Stimulated activated naive B cell treated with anti-CD40 and anti-IgM and Interleukin-4, amounts not matched to agents 10 μg/mL and 1 μg/mL and 100 μg/mL, for 72 hours (primary cell): ENCODE results near the gene ITCH.
"Not testable (repeated sequence)": the region's sequence is repeated elsewhere in the genome, so short reads cannot be mapped to it uniquely, and the experiment has no call there.

ENCODE experiments used
- ATAC-seq, 2 donors: fragments of 150-1000 bp; cut with Tn5 transposase; replicated peaks; 2 replicates each; pipeline ENCODE4 v1.10.0; 2021; ENCODE audit warnings: moderate library complexity in 1 of 2
- DNase-seq: peaks from one replicate; pipeline ENCODE4 v3.0.0; 2021
- H3K27ac Mint-ChIP-seq: one replicate; pipeline ENCODE4 v1.8.0; 2022; ENCODE audit warnings: mild to moderate bottlenecking, mixed read lengths
- H3K27me3 Mint-ChIP-seq, 2 donors: one replicate each; pipeline ENCODE4 v1.8.0; 2022; ENCODE audit warnings: mixed read lengths in 2 of 2
- H3K36me3 Mint-ChIP-seq, 2 donors: one replicate each; pipeline ENCODE4 v1.8.0; 2022; ENCODE audit warnings: mixed read lengths in 2 of 2, mild to moderate bottlenecking in 1 of 2
- H3K4me1 Mint-ChIP-seq, 2 donors: one replicate each; pipeline ENCODE4 v1.8.0; 2022; ENCODE audit warnings: mixed read lengths in 2 of 2, mild to moderate bottlenecking in 1 of 2
- H3K4me3 Mint-ChIP-seq, 2 donors: one replicate each; pipeline ENCODE4 v1.8.0; 2022; ENCODE audit warnings: mild to moderate bottlenecking in 2 of 2, mixed read lengths in 2 of 2, moderate library complexity in 1 of 2
- H3K9me3 Mint-ChIP-seq, 2 donors: one replicate each; pipeline ENCODE4 v1.8.0; 2022; ENCODE audit warnings: mixed read lengths in 2 of 2, mild to moderate bottlenecking in 1 of 2

Gene ITCH

DNA sequence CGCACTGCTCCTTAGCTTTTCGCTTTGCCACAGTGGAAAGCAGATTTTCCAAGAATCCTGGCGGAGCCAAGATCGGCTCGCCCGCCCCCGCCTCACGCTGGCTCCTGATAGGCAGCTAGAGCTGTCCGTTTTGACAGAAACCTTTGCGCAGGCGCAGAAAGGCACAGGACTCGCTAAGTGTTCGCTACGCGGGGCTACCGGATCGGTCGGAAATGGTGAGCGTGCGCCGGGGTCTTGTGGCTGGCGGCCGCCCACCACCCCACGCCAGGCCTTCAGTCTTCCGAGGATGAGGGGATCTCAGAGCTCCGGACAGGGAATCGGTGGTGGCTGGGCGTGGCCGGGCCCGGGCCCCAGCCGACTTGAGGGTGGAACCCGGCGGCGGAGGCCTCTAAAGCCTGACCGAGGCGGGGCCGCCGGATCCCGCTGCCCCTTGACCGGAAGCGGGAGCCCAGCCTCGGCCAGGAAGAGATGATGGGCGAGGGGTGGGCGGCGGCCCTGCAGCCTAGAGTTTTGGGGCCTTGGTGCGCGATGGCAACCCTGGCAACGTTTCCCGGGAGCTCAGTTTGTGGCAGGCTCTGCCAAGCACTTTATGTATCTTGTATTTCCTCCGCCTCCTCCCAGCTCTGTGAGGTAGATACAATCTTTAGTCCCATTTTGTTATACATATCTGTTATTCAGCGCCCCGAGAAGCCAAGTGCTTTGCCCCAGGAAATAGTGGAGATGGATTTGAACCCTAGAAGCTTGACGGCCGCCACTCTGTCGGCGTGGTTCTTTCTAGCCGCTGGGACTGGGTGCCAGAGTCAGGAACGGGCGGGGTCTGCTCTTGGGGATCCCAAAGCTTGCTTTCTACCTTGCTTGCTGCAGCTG is 153.4 kb downstream of the ITCH start, which contains the start of gene DYNLRB1:
Gene DYNLRB1, plus strand, starts transcription at position 176 of the 867 bp plus-strand sequence. Its CDS starts 37 bp downstream, at position 213.
- Mint-ChIP-seq H3K9me3 (no peaks in the 10 kb centered on the region), H3K4me1 (peaks cover 26 to 50% of the 10 kb centered on the region in 2 donors), H3K27me3 (no peaks in the 10 kb centered on the region), H3K36me3 (peaks cover 13% of the 10 kb centered on the region in 2 donors), H3K4me3 (peak within 1 kb of the TSS; percentile 95 to 99), H3K27ac (peak within 1 kb of the TSS; percentile 99)
- peak; percentile 87 to 91 for ATAC-seq
- DNase-seq = peak; percentile 90

GRCh38 chr20:34517114-34517505 is 154.0 kb downstream of the ITCH start:
- peaks cover 15 to 16% of the 10 kb centered on the region in 2 donors for H3K36me3 Mint-ChIP-seq
- peaks cover 30 to 55% of the 10 kb centered on the region in 2 donors for H3K4me1 Mint-ChIP-seq
- no peaks in the 10 kb centered on the region for H3K27me3 Mint-ChIP-seq
- peak overlapping the region; percentile 99 for H3K27ac Mint-ChIP-seq
- H3K9me3 Mint-ChIP-seq = no peaks in the 10 kb centered on the region
- DNase-seq (no peak), ATAC-seq (no peak)
- peak overlapping the region; percentile 95 to 99 for H3K4me3 Mint-ChIP-seq

DNA sequence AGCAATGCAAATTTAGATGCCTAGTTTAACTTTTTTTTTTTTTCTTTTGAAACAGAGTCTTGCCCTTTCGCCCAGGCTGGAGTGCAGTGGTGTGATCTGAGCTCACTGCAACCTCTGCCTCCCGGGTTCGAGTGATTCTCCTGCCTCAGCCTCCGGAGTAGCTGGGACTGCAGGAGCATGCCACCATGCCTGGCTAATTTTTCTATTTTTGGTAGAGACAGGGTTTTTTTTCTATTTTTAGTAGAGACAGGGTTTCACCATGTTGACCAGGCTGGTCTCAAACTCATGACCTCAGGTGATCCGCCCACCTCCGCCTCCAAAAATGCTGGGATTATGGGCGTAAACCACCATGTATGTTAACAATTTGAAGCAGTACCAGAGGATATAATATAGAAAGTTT is 155.8 kb downstream of the ITCH start:
- Mint-ChIP-seq H3K36me3 (peaks cover 11 to 20% of the 10 kb centered on the region in 2 donors), H3K4me1 (peaks cover 31 to 69% of the 10 kb centered on the region in 2 donors)
- H3K9me3 Mint-ChIP-seq, H3K4me3 Mint-ChIP-seq, H3K27ac Mint-ChIP-seq, DNase-seq, H3K27me3 Mint-ChIP-seq, ATAC-seq: not testable (repeated sequence)

GRCh38 chr20:34519841-34520240 is 156.8 kb downstream of the ITCH start:
- H3K4me1 Mint-ChIP-seq = peaks cover 25 to 59% of the 10 kb centered on the region in 2 donors
- not testable (repeated sequence) for H3K4me3 Mint-ChIP-seq, H3K9me3 Mint-ChIP-seq, ATAC-seq, DNase-seq, H3K27ac Mint-ChIP-seq, H3K27me3 Mint-ChIP-seq
- peaks cover 11 to 19% of the 10 kb centered on the region in 2 donors for H3K36me3 Mint-ChIP-seq

- DNase-seq = no peak
- peak; percentile 69 to 75 for ATAC-seq
- Mint-ChIP-seq H3K27me3 (no peaks in the 10 kb centered on the region), H3K4me1 (peaks cover 21 to 50% of the 10 kb centered on the region in 2 donors), H3K9me3 (no peaks in the 10 kb centered on the region), H3K27ac (no peak overlapping the region), H3K4me3 (no peak overlapping the region), H3K36me3 (peaks cover 22 to 32% of the 10 kb centered on the region in 2 donors)
Observed at GRCh38 chr20:34522969-34523871, 160.1 kb downstream of the ITCH start.

GRCh38 chr20:34524426-34524825 is 161.4 kb downstream of the ITCH start:
- Mint-ChIP-seq H3K9me3 (no peaks in the 10 kb centered on the region), H3K4me1 (peaks cover 17 to 42% of the 10 kb centered on the region in 2 donors), H3K4me3 (no peak overlapping the region), H3K36me3 (peaks cover 28 to 36% of the 10 kb centered on the region in 2 donors), H3K27ac (no peak overlapping the region), H3K27me3 (no peaks in the 10 kb centered on the region)
- DNase-seq (no peak), ATAC-seq (no peak)

GRCh38 chr20:34525342-34525708 is 162.3 kb downstream of the ITCH start:
- Mint-ChIP-seq H3K4me3 (no peak overlapping the region), H3K27ac (no peak overlapping the region), H3K36me3 (peaks cover 28 to 36% of the 10 kb centered on the region in 2 donors), H3K27me3 (no peaks in the 10 kb centered on the region), H3K4me1 (peaks cover 17 to 38% of the 10 kb centered on the region in 2 donors), H3K9me3 (no peaks in the 10 kb centered on the region)
- ATAC-seq (no peak), DNase-seq (no peak)

GRCh38 chr20:34525709-34526416 is 162.8 kb downstream of the ITCH start:
- H3K4me1 Mint-ChIP-seq = peaks cover 18 to 38% of the 10 kb centered on the region in 2 donors
- no peak overlapping the region for H3K4me3 Mint-ChIP-seq
- peaks cover 28 to 39% of the 10 kb centered on the region in 2 donors for H3K36me3 Mint-ChIP-seq
- no peak overlapping the region for H3K27ac Mint-ChIP-seq
- no peaks in the 10 kb centered on the region for H3K9me3 Mint-ChIP-seq
- H3K27me3 Mint-ChIP-seq = no peaks in the 10 kb centered on the region
- no peak for DNase-seq
- no peak for ATAC-seq

- DNase-seq (no peak), ATAC-seq (no peak)
- Mint-ChIP-seq H3K4me3 (no peak overlapping the region), H3K9me3 (no peaks in the 10 kb centered on the region), H3K27me3 (no peaks in the 10 kb centered on the region), H3K36me3 (peaks cover 28 to 43% of the 10 kb centered on the region in 2 donors), H3K4me1 (peaks cover 19 to 34% of the 10 kb centered on the region in 2 donors), H3K27ac (no peak overlapping the region)
Observed at GRCh38 chr20:34526466-34526865, 163.4 kb downstream of the ITCH start.

DNA sequence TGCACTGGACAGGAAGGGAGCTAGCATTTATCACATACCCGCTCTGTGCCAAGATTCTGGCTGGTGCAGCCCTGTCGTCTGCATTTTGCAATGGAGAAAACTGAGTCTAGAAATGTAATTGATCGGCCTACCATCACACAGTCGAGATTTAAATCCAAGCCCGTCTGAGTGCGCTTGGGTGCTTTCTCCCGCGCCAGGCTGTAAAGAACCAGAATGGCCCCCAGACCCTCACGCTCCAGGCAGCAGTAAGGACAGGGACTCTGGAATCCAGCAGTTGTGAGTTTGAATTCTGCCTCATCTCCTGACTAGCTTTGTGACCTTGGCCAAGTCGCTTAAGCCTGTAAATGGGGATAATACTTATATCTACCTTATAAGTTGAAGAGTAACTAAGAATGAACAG is 163.9 kb downstream of the ITCH start:
- DNase-seq (no peak), ATAC-seq (no peak)
- H3K27me3 Mint-ChIP-seq = no peaks in the 10 kb centered on the region
- H3K9me3 Mint-ChIP-seq = no peaks in the 10 kb centered on the region
- H3K27ac Mint-ChIP-seq = no peak overlapping the region
- peaks cover 16 to 30% of the 10 kb centered on the region in 2 donors for H3K4me1 Mint-ChIP-seq
- H3K36me3 Mint-ChIP-seq = peaks cover 25 to 44% of the 10 kb centered on the region in 2 donors
- H3K4me3 Mint-ChIP-seq = no peak overlapping the region

DNA sequence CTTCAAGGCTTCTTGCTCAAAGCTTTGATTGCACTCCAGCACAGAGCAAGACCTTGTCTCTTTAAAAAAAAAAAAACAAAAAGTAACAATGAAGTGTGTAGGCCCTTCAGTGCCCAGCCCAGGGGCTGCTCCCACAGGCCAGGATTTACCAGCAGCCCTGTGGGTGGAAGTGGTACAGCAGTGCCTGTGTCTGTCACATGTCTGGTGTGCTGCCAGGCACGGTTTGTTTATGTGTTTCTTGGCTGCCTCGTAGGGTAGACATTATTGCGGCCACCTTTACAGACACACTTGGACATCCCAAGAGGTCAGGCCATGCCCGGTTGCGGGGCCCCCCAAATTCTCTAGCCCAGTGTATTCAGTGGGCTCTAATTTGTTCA is 165.8 kb downstream of the ITCH start:
- Mint-ChIP-seq H3K27me3 (no peaks in the 10 kb centered on the region), H3K9me3 (no peaks in the 10 kb centered on the region), H3K4me1 (peaks cover 10 to 11% of the 10 kb centered on the region in 2 donors), H3K36me3 (peaks cover 23 to 35% of the 10 kb centered on the region in 2 donors), H3K27ac (no peak overlapping the region), H3K4me3 (no peak overlapping the region)
- ATAC-seq = no peak
- DNase-seq = no peak

GRCh38 chr20:34529742-34530141 is 166.7 kb downstream of the ITCH start:
- DNase-seq = no peak
- no peaks in the 10 kb centered on the region for H3K27me3 Mint-ChIP-seq
- no peak for ATAC-seq
- H3K27ac Mint-ChIP-seq = no peak overlapping the region
- H3K4me3 Mint-ChIP-seq = no peak overlapping the region
- H3K9me3 Mint-ChIP-seq = no peaks in the 10 kb centered on the region
- peaks cover 28 to 43% of the 10 kb centered on the region in 2 donors for H3K36me3 Mint-ChIP-seq
- peaks cover 10 to 11% of the 10 kb centered on the region in 2 donors for H3K4me1 Mint-ChIP-seq

GRCh38 chr20:34530342-34530741 is 167.3 kb downstream of the ITCH start:
- peaks cover 29 to 43% of the 10 kb centered on the region in 2 donors for H3K36me3 Mint-ChIP-seq

More at GRCh38 chr20:34530342-34530741, 167.3 kb downstream of the ITCH start:
- ATAC-seq = no peak
- Mint-ChIP-seq H3K27me3 (no peaks in the 10 kb centered on the region), H3K4me1 (peaks cover 7 to 8% of the 10 kb centered on the region in 2 donors), H3K4me3 (no peak overlapping the region), H3K27ac (no peak overlapping the region), H3K9me3 (no peaks in the 10 kb centered on the region)
- DNase-seq = no peak
